ENCODE measurements around the gene RPL10. TPM values are rescaled to one million over a fixed set of nuclear protein-coding genes. Genes with fewer than 3 reads are reported as not detected.
A peak's percentile ranks its signal among the peaks of the same experiment; 100 is the strongest.

RPL10 gene
- total and polyA plus RNA-seq, 9 of the 15 experiments (the other 6 are each of a cell fraction or from before 2014, with no cell fraction given) = 3,774 to 7,600 (median 5,014) TPM

DNA sequence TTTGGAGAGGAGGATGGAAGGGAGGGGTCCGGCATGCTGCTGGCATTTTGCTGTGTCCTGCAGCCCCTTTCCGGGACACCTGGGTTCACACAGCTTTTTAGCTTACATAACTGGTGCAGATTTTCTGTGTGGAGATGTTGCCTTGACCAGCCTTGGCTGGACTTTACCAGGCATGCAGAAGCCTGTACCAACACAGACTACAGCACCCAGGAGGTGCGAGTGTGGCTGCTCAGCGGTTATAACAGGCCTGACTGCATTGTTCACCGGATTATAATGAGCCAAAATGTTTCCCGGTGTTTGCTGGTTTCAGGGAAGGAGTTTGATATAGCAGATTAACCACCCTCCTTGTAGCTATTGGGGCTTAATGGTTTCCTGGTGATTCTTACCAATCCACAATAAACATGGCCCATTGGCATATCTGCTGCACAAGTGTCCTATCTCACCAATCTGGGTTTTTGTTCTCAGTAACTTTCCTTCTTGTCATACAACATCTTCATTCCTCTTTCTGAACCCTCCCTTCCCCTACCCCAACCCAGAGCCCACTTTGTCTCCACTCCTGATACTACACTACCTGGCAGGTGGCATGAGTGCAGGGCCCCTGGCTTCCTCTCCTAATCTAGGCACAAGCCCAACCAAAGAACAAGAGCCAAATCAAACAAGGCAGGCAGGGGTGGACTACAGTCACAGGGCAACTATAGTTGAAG lies 3.9 kb downstream of the RPL10 start:
- Histone ChIP-seq H3K9me3 (replicated peaks; ENCODE audit: control insufficient read depth, insufficient read depth, low read depth, low read length) (no peaks in the 10 kb centered on the region; the same call in 1 of the 2 replicates), H4K20me1 (replicated peaks; ENCODE audit: control insufficient read depth, insufficient read depth, low read length) (peaks cover 13% of the 10 kb centered on the region), H3K4me3 (no peak overlapping the region), H3K4me1 (replicated peaks in 1 of 2; ENCODE audit: control insufficient read depth in 2 of 2, insufficient read depth in 2 of 2, low read length in 2 of 2) (peaks cover 5 to 19% of the 10 kb centered on the region in 2 experiments; a peak in 3 of 5 replicates), H3K36me3 (ENCODE audit: control insufficient read depth, insufficient read depth, low read length) (peaks cover 35% of the 10 kb centered on the region), H3K4me2 (ENCODE audit: insufficient read depth, low read length) (no peak overlapping the region), H3K27ac (ENCODE audit: extremely low read depth, low read depth, low read length) (peak overlapping the region; percentile 36; the same call in 1 of the 3 replicates), H3K79me2 (ENCODE audit: control insufficient read depth, insufficient read depth, low read length) (peaks cover 39% of the 10 kb centered on the region), H3K9me1 (ENCODE audit: control insufficient read depth, insufficient read depth, low read length) (no peaks in the 10 kb centered on the region), H3K27me3 (ENCODE audit: control insufficient read depth in 2 of 2, insufficient read depth in 2 of 2, low read length in 2 of 2) (no peaks in the 10 kb centered on the region), H3K9ac (ENCODE audit: insufficient read depth in 1 of 2, low read depth in 2 of 2, low read length in 2 of 2) (no peak overlapping the region; a peak in 1 of 4 replicates), H2AFZ (ENCODE audit: low read depth, low read length) (no peak overlapping the region)
- intact Hi-C loops (cut with micrococcal nuclease) (no loop called here), in situ Hi-C loops (cut with MboI) (loop anchor here (10.0 kb wide), 1 partner anchor 133 kb away; no protein-coding TSS in a partner anchor)
- 37% methylated on average over 6 of the region's 6 CpGs for WGBS (ENCODE audit: insufficient coverage, low coverage, missing lambda C conversion rate)
- peak; percentile 3; the same call in 1 of the 3 replicates for ATAC-seq
- ChIA-PET POLR2A (interaction anchor here (0.5 to 6.0 kb wide), 14 partner anchors 8 to 453 kb away, joined by 3 to 85 read pairs (median 4); partner anchors contain the start of genes ATP6AP1, DNASE1L1, EMD and LAGE3), CTCF (ENCODE audit: low intra/inter-chr PET ratio) (no interaction called here)
- peak; percentile 56 for FAIRE-seq
- peak; percentile 73 for TF ChIP-seq CHD7 (IDR thresholded peaks at IDR 0.05; ENCODE audit: low read depth, low read length)
- TF ChIP-seq, protein P1, sequence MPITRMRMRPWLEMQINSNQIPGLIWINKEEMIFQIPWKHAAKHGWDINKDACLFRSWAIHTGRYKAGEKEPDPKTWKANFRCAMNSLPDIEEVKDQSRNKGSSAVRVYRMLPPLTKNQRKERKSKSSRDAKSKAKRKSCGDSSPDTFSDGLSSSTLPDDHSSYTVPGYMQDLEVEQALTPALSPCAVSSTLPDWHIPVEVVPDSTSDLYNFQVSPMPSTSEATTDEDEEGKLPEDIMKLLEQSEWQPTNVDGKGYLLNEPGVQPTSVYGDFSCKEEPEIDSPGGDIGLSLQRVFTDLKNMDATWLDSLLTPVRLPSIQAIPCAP (CRISPR knock-in tag; IDR thresholded peaks at IDR 0.05; ENCODE audit: borderline replicate concordance) = no peak
- no TSS peak for BruUV-seq (replicated peaks)
- DNase-seq (ENCODE audit: extremely low read depth in 1 of 4, low spot score in 3 of 4) = no peak

Data from K562 (cell line).